IPS DF 19.7 (cell line): Measurements from ENCODE around the gene RAB24.
"Not testable (repeated sequence)": the region's sequence is repeated elsewhere in the genome, so short reads cannot be mapped to it uniquely, and the experiment has no call there.

Experiments
- DNase-seq: peaks from one replicate; pipeline ENCODE4 v3.0.0-alpha.2; 2013; ENCODE audit warnings: low read depth, low spot score

Gene RAB24

GRCh38 chr5:177303121-177303924 is at the start of gene RAB24, which contains the start of gene PRELID1:
Gene RAB24 (minus strand): TSS chr5:177303719. CDS start chr5:177303288, 431 bp downstream.
Gene PRELID1 (plus strand): TSS chr5:177303799. CDS start chr5:177303986, 187 bp downstream.
- no peak for DNase-seq

GRCh38 chr5:177353093-177353492 is 49.6 kb upstream of the RAB24 start:
- no peak for DNase-seq

GRCh38 chr5:177351392-177352329 is 48.1 kb upstream of the RAB24 start, which contains the start of gene LMAN2:
Gene LMAN2 (minus strand): TSS chr5:177351668. CDS start chr5:177351647, 21 bp downstream.
- DNase-seq = peak; percentile 91

- DNase-seq = no peak
Observed at GRCh38 chr5:177350776-177351391, 47.4 kb upstream of the RAB24 start.

GRCh38 chr5:177349762-177350161 is 46.2 kb upstream of the RAB24 start:
- no peak for DNase-seq

- no peak for DNase-seq
Observed at GRCh38 chr5:177349362-177349647, 45.8 kb upstream of the RAB24 start.

GRCh38 chr5:177347699-177348098 is 44.2 kb upstream of the RAB24 start:
- DNase-seq = no peak

- DNase-seq = no peak
Observed at GRCh38 chr5:177346820-177347219, 43.3 kb upstream of the RAB24 start.

GRCh38 chr5:177344891-177345290 is 41.4 kb upstream of the RAB24 start:
- no peak for DNase-seq

- DNase-seq = no peak
Observed at GRCh38 chr5:177343777-177344176, 40.3 kb upstream of the RAB24 start.

GRCh38 chr5:177343000-177343399 is 39.5 kb upstream of the RAB24 start:
- not testable (repeated sequence) for DNase-seq

GRCh38 chr5:177339107-177339638 is 35.7 kb upstream of the RAB24 start:
- DNase-seq = no peak

- no peak for DNase-seq
Observed at GRCh38 chr5:177338251-177339106, 35.0 kb upstream of the RAB24 start.

GRCh38 chr5:177336603-177337494 is 33.3 kb upstream of the RAB24 start:
- DNase-seq = no peak

GRCh38 chr5:177336112-177336511 is 32.6 kb upstream of the RAB24 start:
- no peak for DNase-seq

- no peak for DNase-seq
Observed at GRCh38 chr5:177335701-177336065, 32.2 kb upstream of the RAB24 start.

GRCh38 chr5:177334781-177335700 is 31.5 kb upstream of the RAB24 start:
- DNase-seq = no peak

- no peak for DNase-seq
Observed at GRCh38 chr5:177334155-177334551, 30.6 kb upstream of the RAB24 start.
